ENCODE results near the gene SOST.

The SOST gene

DNA sequence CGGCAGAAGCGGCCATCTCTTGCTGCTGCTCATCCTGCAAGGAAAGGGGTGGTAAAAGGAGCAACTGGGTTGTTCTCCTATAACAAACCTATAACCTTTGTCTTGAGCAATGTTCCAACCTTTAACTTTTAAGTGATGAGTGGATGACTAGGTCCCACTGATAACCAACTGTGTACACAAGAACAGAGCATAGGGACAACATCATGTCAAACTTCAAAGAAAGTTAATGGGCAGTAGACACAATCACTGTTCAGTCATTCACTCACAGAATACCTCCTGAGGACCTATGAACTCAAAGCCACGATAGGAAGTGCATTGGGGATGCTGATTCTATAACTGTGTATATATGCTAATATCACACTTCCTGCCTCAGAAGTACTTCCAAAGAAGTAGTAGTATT lies 43.3 kb upstream of the SOST start:
- no peak for ATAC-seq
- TF ChIP-seq, protein P1, sequence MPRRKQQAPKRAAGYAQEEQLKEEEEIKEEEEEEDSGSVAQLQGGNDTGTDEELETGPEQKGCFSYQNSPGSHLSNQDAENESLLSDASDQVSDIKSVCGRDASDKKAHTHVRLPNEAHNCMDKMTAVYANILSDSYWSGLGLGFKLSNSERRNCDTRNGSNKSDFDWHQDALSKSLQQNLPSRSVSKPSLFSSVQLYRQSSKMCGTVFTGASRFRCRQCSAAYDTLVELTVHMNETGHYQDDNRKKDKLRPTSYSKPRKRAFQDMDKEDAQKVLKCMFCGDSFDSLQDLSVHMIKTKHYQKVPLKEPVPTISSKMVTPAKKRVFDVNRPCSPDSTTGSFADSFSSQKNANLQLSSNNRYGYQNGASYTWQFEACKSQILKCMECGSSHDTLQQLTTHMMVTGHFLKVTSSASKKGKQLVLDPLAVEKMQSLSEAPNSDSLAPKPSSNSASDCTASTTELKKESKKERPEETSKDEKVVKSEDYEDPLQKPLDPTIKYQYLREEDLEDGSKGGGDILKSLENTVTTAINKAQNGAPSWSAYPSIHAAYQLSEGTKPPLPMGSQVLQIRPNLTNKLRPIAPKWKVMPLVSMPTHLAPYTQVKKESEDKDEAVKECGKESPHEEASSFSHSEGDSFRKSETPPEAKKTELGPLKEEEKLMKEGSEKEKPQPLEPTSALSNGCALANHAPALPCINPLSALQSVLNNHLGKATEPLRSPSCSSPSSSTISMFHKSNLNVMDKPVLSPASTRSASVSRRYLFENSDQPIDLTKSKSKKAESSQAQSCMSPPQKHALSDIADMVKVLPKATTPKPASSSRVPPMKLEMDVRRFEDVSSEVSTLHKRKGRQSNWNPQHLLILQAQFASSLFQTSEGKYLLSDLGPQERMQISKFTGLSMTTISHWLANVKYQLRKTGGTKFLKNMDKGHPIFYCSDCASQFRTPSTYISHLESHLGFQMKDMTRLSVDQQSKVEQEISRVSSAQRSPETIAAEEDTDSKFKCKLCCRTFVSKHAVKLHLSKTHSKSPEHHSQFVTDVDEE (CRISPR knock-in tag; IDR thresholded peaks at IDR 0.05): no peak
- TF ChIP-seq CSDC2 (CRISPR knock-in tag; IDR thresholded peaks at IDR 0.05) (no peak), SNAI2 (CRISPR knock-in tag; IDR thresholded peaks at IDR 0.05) (no peak)
- TF ChIP-seq, protein P2, sequence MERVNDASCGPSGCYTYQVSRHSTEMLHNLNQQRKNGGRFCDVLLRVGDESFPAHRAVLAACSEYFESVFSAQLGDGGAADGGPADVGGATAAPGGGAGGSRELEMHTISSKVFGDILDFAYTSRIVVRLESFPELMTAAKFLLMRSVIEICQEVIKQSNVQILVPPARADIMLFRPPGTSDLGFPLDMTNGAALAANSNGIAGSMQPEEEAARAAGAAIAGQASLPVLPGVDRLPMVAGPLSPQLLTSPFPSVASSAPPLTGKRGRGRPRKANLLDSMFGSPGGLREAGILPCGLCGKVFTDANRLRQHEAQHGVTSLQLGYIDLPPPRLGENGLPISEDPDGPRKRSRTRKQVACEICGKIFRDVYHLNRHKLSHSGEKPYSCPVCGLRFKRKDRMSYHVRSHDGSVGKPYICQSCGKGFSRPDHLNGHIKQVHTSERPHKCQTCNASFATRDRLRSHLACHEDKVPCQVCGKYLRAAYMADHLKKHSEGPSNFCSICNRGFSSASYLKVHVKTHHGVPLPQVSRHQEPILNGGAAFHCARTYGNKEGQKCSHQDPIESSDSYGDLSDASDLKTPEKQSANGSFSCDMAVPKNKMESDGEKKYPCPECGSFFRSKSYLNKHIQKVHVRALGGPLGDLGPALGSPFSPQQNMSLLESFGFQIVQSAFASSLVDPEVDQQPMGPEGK (CRISPR knock-in tag; IDR thresholded peaks at IDR 0.05; ENCODE audit: borderline replicate concordance): no peak

DNA sequence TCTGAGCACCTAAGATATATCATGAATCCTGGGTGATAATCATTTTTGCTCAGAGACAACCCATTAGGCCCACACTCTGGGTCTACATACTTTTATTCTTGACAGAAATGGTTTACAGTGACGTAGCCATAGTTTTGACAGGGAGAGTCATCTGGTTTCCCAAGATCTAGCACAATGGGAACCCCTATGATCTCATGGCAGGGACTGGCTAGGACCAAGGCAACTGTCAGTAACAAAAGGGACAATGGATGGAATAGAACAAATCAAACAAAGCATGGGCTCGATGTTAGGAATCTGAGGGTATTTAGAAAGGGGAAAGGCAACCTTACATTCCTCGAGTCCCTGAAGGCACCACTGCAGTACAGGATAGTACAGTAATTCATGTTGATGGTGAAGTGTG lies 42.1 kb upstream of the SOST start:
- ATAC-seq: no peak
- TF ChIP-seq TOX (CRISPR knock-in tag; IDR thresholded peaks at IDR 0.05; ENCODE audit: borderline replicate concordance): no peak
- TF ChIP-seq, protein P1 (CRISPR knock-in tag; IDR thresholded peaks at IDR 0.05): no peak
- TF ChIP-seq ZNF8 (CRISPR knock-in tag; IDR thresholded peaks at IDR 0.05): no peak
- TF ChIP-seq ZNF70 (CRISPR knock-in tag; IDR thresholded peaks at IDR 0.05): no peak
- TF ChIP-seq ARNTL (CRISPR knock-in tag; IDR thresholded peaks at IDR 0.05; ENCODE audit: borderline replicate concordance, low read depth): no peak
- TF ChIP-seq POU6F1 (CRISPR knock-in tag; IDR thresholded peaks at IDR 0.05; ENCODE audit: borderline replicate concordance, low read depth): no peak
- TF ChIP-seq, protein P3, sequence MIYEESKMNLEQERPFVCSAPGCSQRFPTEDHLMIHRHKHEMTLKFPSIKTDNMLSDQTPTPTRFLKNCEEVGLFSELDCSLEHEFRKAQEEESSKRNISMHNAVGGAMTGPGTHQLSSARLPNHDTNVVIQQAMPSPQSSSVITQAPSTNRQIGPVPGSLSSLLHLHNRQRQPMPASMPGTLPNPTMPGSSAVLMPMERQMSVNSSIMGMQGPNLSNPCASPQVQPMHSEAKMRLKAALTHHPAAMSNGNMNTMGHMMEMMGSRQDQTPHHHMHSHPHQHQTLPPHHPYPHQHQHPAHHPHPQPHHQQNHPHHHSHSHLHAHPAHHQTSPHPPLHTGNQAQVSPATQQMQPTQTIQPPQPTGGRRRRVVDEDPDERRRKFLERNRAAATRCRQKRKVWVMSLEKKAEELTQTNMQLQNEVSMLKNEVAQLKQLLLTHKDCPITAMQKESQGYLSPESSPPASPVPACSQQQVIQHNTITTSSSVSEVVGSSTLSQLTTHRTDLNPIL (CRISPR knock-in tag; IDR thresholded peaks at IDR 0.05; ENCODE audit: low read depth): no peak
- TF ChIP-seq ISL1 (CRISPR knock-in tag; IDR thresholded peaks at IDR 0.05): no peak
- no peak for TF ChIP-seq CSDC2 (CRISPR knock-in tag; IDR thresholded peaks at IDR 0.05)

GRCh38 chr17:43799047-43799446 lies 40.5 kb upstream of the SOST start:
- ATAC-seq: no peak
- TF ChIP-seq ZNF565 (CRISPR knock-in tag; conservative IDR thresholded peaks at IDR 0.05; ENCODE audit: low read depth) (no peak), ESRRG (CRISPR knock-in tag; IDR thresholded peaks at IDR 0.05) (no peak), RARB (CRISPR knock-in tag; IDR thresholded peaks at IDR 0.05) (no peak), PPARA (CRISPR knock-in tag; IDR thresholded peaks at IDR 0.05; ENCODE audit: borderline replicate concordance) (no peak), TCF4 (CRISPR knock-in tag; IDR thresholded peaks at IDR 0.05; ENCODE audit: borderline replicate concordance) (no peak), ZNF70 (CRISPR knock-in tag; IDR thresholded peaks at IDR 0.05) (no peak), BACH2 (CRISPR knock-in tag; IDR thresholded peaks at IDR 0.05; ENCODE audit: borderline replicate concordance) (no peak), GLIS3 (CRISPR knock-in tag; IDR thresholded peaks at IDR 0.05) (no peak), POU6F1 (CRISPR knock-in tag; IDR thresholded peaks at IDR 0.05; ENCODE audit: borderline replicate concordance, low read depth) (no peak), ZFP30 (CRISPR knock-in tag; IDR thresholded peaks at IDR 0.05) (no peak)
- TF ChIP-seq, protein P4, sequence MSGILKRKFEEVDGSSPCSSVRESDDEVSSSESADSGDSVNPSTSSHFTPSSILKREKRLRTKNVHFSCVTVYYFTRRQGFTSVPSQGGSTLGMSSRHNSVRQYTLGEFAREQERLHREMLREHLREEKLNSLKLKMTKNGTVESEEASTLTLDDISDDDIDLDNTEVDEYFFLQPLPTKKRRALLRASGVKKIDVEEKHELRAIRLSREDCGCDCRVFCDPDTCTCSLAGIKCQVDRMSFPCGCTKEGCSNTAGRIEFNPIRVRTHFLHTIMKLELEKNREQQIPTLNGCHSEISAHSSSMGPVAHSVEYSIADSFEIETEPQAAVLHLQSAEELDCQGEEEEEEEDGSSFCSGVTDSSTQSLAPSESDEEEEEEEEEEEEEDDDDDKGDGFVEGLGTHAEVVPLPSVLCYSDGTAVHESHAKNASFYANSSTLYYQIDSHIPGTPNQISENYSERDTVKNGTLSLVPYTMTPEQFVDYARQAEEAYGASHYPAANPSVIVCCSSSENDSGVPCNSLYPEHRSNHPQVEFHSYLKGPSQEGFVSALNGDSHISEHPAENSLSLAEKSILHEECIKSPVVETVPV (CRISPR knock-in tag; IDR thresholded peaks at IDR 0.05): no peak
- TF ChIP-seq, protein P3 (CRISPR knock-in tag; IDR thresholded peaks at IDR 0.05; ENCODE audit: low read depth): no peak
- TF ChIP-seq, protein P2 (CRISPR knock-in tag; IDR thresholded peaks at IDR 0.05; ENCODE audit: borderline replicate concordance): no peak
